Osteocyte (in vitro differentiated cells): ENCODE measurements around the gene CDH5. TPM values are rescaled to one million over a fixed set of nuclear protein-coding genes. Genes with fewer than 3 reads are reported as not detected.

Experiments used
- DNase-seq: peaks from one replicate; pipeline ENCODE4 v3.0.0; 2021; ENCODE audit warnings: mixed read lengths; ENCODE audit not compliant: unreplicated experiment; ENCODE audit errors: extremely low spot score
- H3K27ac Mint-ChIP-seq: one replicate; pipeline ENCODE4 v1.8.0; 2021; ENCODE audit warnings: mild to moderate bottlenecking, mixed read lengths; ENCODE audit not compliant: unreplicated experiment
- H3K27me3 Mint-ChIP-seq: one replicate; pipeline ENCODE4 v1.8.0; 2021; ENCODE audit warnings: mixed read lengths; ENCODE audit not compliant: unreplicated experiment
- H3K36me3 Mint-ChIP-seq: one replicate; pipeline ENCODE4 v1.8.0; 2021; ENCODE audit warnings: mixed read lengths; ENCODE audit not compliant: unreplicated experiment
- H3K4me1 Mint-ChIP-seq: one replicate; pipeline ENCODE4 v1.8.0; 2021; ENCODE audit warnings: mixed read lengths; ENCODE audit not compliant: unreplicated experiment
- H3K4me3 Mint-ChIP-seq: one replicate; pipeline ENCODE4 v1.8.0; 2021; ENCODE audit warnings: mild to moderate bottlenecking, moderate library complexity, mixed read lengths; ENCODE audit not compliant: unreplicated experiment
- H3K9me3 Mint-ChIP-seq: one replicate; pipeline ENCODE4 v1.8.0; 2021; ENCODE audit warnings: mixed read lengths; ENCODE audit not compliant: unreplicated experiment
- total RNA-seq: library from RNA; stranded (reverse); gene quantifications from 2 replicates; pipeline ENCODE4 v1.2.1, GENCODE V29; 2021
- TF ChIP-seq, protein P1 (sequence below): fragments of 200-600 bp; sonication (generic); IDR thresholded peaks from 2 replicates; pipeline ENCODE4 v1.5.0; 2021; ENCODE audit warnings: antibody characterized with exemption, mild to moderate bottlenecking, moderate library complexity

CDH5 gene
- total RNA-seq, 1 donor from 2014 or later: not detected

GRCh38 chr16:66388350-66389139, 22.1 kb downstream of the CDH5 start:
- no peak overlapping the region for H3K27ac Mint-ChIP-seq
- TF ChIP-seq, protein P1, sequence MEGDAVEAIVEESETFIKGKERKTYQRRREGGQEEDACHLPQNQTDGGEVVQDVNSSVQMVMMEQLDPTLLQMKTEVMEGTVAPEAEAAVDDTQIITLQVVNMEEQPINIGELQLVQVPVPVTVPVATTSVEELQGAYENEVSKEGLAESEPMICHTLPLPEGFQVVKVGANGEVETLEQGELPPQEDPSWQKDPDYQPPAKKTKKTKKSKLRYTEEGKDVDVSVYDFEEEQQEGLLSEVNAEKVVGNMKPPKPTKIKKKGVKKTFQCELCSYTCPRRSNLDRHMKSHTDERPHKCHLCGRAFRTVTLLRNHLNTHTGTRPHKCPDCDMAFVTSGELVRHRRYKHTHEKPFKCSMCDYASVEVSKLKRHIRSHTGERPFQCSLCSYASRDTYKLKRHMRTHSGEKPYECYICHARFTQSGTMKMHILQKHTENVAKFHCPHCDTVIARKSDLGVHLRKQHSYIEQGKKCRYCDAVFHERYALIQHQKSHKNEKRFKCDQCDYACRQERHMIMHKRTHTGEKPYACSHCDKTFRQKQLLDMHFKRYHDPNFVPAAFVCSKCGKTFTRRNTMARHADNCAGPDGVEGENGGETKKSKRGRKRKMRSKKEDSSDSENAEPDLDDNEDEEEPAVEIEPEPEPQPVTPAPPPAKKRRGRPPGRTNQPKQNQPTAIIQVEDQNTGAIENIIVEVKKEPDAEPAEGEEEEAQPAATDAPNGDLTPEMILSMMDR: no peak
- H3K36me3 Mint-ChIP-seq: no peaks in the 10 kb centered on the region
- no peak for DNase-seq
- H3K4me1 Mint-ChIP-seq: peaks cover 3% of the 10 kb centered on the region
- no peak overlapping the region for H3K4me3 Mint-ChIP-seq
- H3K9me3 Mint-ChIP-seq: no peaks in the 10 kb centered on the region
- no peaks in the 10 kb centered on the region for H3K27me3 Mint-ChIP-seq

- no peak overlapping the region for H3K4me3 Mint-ChIP-seq
- no peaks in the 10 kb centered on the region for H3K9me3 Mint-ChIP-seq
- no peaks in the 10 kb centered on the region for H3K4me1 Mint-ChIP-seq
- TF ChIP-seq, protein P1: no peak
- peak; percentile 75 for DNase-seq
- no peaks in the 10 kb centered on the region for H3K36me3 Mint-ChIP-seq
- no peak overlapping the region for H3K27ac Mint-ChIP-seq
- peaks cover 2% of the 10 kb centered on the region for H3K27me3 Mint-ChIP-seq
Observed at GRCh38 chr16:66389256-66390176, 23.0 kb downstream of the CDH5 start.

DNA sequence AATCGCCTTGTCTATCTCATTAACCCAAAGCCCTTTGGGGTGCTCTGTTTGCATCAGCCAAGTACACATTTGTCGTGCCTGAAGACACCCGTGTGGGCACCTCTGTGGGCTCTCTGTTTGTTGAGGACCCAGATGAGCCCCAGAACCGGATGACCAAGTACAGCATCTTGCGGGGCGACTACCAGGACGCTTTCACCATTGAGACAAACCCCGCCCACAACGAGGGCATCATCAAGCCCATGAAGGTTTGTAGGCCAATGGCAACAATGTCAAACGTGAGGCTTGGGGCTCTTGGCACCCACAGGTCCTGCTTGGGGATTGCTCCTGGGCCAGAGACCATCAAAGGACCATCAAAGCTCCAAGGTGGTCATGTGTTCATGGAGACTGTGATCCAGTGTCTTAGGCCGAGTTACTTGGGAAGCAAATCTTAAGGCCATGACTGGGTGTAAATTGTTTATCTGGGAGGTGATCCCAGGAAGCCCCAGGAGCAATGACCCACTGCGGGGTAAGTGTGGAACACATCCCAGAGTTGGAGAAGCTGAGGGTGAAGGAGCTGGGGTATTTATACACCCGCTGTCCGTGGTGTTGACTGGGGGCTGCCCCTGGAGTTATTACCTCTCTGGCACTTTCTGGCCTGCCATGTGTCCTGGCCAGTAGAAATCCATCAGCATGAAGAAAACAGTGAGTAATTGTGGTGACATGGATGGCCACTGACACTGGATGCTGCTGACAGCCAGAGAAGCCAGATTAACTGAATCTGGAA, 24.0 kb downstream of the CDH5 start:
- Mint-ChIP-seq H3K4me1 (no peaks in the 10 kb centered on the region), H3K4me3 (no peak overlapping the region), H3K9me3 (no peaks in the 10 kb centered on the region), H3K27ac (no peak overlapping the region), H3K36me3 (no peaks in the 10 kb centered on the region), H3K27me3 (peaks cover 3% of the 10 kb centered on the region)
- TF ChIP-seq, protein P1: no peak
- peak; percentile 69 for DNase-seq

DNA sequence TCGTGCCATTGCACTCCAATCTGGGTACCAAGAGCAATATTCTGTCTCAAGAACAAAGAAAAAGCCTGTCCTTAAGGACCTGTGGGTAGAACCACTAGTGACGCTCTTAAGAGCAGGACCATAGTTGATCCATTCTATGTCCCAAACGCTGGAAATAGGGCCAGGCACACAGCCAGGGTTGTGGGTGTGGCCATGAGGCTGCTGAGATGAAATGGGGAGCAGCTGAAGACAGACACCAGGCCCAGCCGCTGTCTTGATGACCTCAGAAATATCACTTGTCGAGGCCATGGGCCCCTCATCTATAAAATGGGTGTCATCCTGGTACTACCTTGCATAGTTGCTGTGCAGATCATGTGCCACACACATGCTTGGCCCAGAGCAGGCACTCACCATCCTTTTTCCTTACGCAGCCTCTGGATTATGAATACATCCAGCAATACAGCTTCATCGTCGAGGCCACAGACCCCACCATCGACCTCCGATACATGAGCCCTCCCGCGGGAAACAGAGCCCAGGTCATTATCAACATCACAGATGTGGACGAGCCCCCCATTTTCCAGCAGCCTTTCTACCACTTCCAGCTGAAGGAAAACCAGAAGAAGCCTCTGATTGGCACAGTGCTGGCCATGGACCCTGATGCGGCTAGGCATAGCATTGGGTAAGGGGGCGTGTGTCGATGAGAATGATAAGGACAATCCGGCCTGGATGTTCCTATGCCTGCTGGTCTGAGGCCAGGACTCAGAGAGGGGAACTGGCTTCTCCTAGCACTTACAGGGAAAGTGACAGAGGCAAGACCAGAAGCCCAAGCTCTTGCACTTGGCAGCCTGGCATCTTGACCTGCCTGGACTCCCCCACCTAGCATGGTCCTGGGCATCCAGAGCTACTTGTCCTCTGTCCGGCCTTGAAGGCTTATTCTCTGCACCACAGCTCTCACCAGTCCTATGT, 25.5 kb downstream of the CDH5 start:
- no peaks in the 10 kb centered on the region for H3K4me1 Mint-ChIP-seq
- peaks cover 10% of the 10 kb centered on the region for H3K27me3 Mint-ChIP-seq
- H3K36me3 Mint-ChIP-seq: no peaks in the 10 kb centered on the region
- H3K9me3 Mint-ChIP-seq: no peaks in the 10 kb centered on the region
- DNase-seq: peak; percentile 68
- no peak overlapping the region for H3K4me3 Mint-ChIP-seq
- H3K27ac Mint-ChIP-seq: no peak overlapping the region
- TF ChIP-seq, protein P1: no peak
